Cardiac muscle cell (in vitro differentiated cells and primary cell): ENCODE results near the gene GABRR2. TPM values are rescaled to one million over a fixed set of nuclear protein-coding genes. Genes with fewer than 3 reads are reported as not detected.

Experiments
- DNase-seq, 2 donors: peaks; one replicate each; pipeline versions ENCODE4 v3.0.0 to v3.0.0-alpha.2; 2010 to 2017; ENCODE audit warnings: low read depth in 1 of 2, low spot score in 1 of 2
- H3K27ac ChIP-seq: fragments of 200-600 bp; sonication (generic); 2 replicates; pipeline ENCODE4 v1.5.1; 2016
- H3K27me3 ChIP-seq: fragments of 200-600 bp; sonication (generic); 2 replicates; pipeline ENCODE4 v1.6.0; 2016; ENCODE audit warnings: control low read depth
- H3K36me3 ChIP-seq: fragments of 200-600 bp; sonication (generic); 2 replicates; pipeline ENCODE4 v1.5.1; 2016; ENCODE audit warnings: control low read depth
- H3K4me1 ChIP-seq: fragments of 200-600 bp; sonication (generic); 2 replicates; pipeline ENCODE4 v1.8.1; 2017; ENCODE audit warnings: low read depth, mild to moderate bottlenecking, mixed run types
- H3K4me3 ChIP-seq: fragments of 200-600 bp; sonication (generic); 2 replicates; pipeline ENCODE4 v1.5.1; 2016; ENCODE audit warnings: mild to moderate bottlenecking
- H3K9me3 ChIP-seq: fragments of 200-600 bp; sonication (generic); 2 replicates; pipeline ENCODE4 v1.5.1; 2017; ENCODE audit warnings: low read depth, mild to moderate bottlenecking, control low read depth
- CTCF ChIP-seq: IDR thresholded peaks from 2 replicates; pipeline ENCODE4 v1.5.1; 2012; ENCODE audit warnings: low read depth, mild to moderate bottlenecking, low read length
- polyA plus RNA-seq: library from polyadenylated mRNA; unstranded; fragments of >200 nt; fragmentation: Nextera tagmentation; extraction: Ambion mirVana; gene quantifications from 2 replicates; pipeline ENCODE4 v1.2.1, GENCODE V29; 2016
- total RNA-seq: library from RNA; depleted of rRNA; stranded (reverse); fragments of >200 nt; gene quantifications from 2 replicates; pipeline ENCODE4 v1.2.3, GENCODE V29; 2016

Gene GABRR2
- total and polyA plus RNA-seq, 2 experiments from 2014 or later, result 0.50 to 0.83 TPM

- no peak overlapping the region for H3K4me3 ChIP-seq
- no peaks in the 10 kb centered on the region for H3K36me3 ChIP-seq
- TF ChIP-seq CTCF, result peak; percentile 57
- H3K9me3 ChIP-seq, result no peaks in the 10 kb centered on the region
- H3K27ac ChIP-seq, result no peak overlapping the region
- no peaks in the 10 kb centered on the region for H3K4me1 ChIP-seq
- peak; percentile 47 to 61 for DNase-seq
- H3K27me3 ChIP-seq, result no peaks in the 10 kb centered on the region
Measured at GRCh38 chr6:89281779-89282246, 33.3 kb downstream of the GABRR2 start.

- TF ChIP-seq CTCF, result no peak
- H3K27ac ChIP-seq, result no peak overlapping the region
- H3K4me1 ChIP-seq, result peaks cover 5% of the 10 kb centered on the region
- H3K9me3 ChIP-seq, result no peaks in the 10 kb centered on the region
- no peak for DNase-seq
- no peaks in the 10 kb centered on the region for H3K36me3 ChIP-seq
- H3K4me3 ChIP-seq, result no peak overlapping the region
- H3K27me3 ChIP-seq, result no peaks in the 10 kb centered on the region
Measured at GRCh38 chr6:89278956-89279355, 36.1 kb downstream of the GABRR2 start.

DNA sequence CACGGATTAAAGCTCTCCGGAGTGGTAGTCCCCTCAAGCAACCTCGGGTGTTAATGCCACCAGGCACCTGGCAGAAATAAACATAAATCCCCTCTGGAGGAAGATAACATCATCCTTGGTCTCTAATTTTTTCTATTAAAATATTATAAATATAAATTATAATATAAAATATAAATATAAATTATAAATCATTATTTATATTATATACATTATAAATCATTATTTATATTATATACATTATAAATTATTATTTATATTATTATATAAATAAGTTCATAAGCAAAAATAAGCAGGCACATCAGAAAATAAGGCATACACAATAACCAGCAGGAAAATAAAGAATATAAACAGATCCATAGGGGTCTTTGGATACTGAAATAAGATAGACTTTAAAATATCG is 39.2 kb downstream of the GABRR2 start:
- DNase-seq, result no peak
- no peaks in the 10 kb centered on the region for H3K27me3 ChIP-seq
- H3K4me3 ChIP-seq, result no peak overlapping the region
- TF ChIP-seq CTCF, result no peak
- H3K4me1 ChIP-seq, result peaks cover 9% of the 10 kb centered on the region
- H3K9me3 ChIP-seq, result no peaks in the 10 kb centered on the region
- H3K27ac ChIP-seq, result no peak overlapping the region
- H3K36me3 ChIP-seq, result no peaks in the 10 kb centered on the region

- TF ChIP-seq CTCF, result no peak
- H3K27me3 ChIP-seq, result no peaks in the 10 kb centered on the region
- peaks cover 9% of the 10 kb centered on the region for H3K4me1 ChIP-seq
- DNase-seq, result no peak
- peak overlapping the region; percentile 80 for H3K27ac ChIP-seq
- no peaks in the 10 kb centered on the region for H3K9me3 ChIP-seq
- H3K36me3 ChIP-seq, result no peaks in the 10 kb centered on the region
- H3K4me3 ChIP-seq, result no peak overlapping the region
Measured at GRCh38 chr6:89273816-89274215, 41.3 kb downstream of the GABRR2 start.

- no peaks in the 10 kb centered on the region for H3K36me3 ChIP-seq
Measured at GRCh38 chr6:89272596-89272995, 42.5 kb downstream of the GABRR2 start.

More at GRCh38 chr6:89272596-89272995, 42.5 kb downstream of the GABRR2 start:
- H3K27me3 ChIP-seq, result no peaks in the 10 kb centered on the region
- H3K4me3 ChIP-seq, result no peak overlapping the region
- H3K27ac ChIP-seq, result no peak overlapping the region
- TF ChIP-seq CTCF, result no peak
- DNase-seq, result no peak
- peaks cover 9% of the 10 kb centered on the region for H3K4me1 ChIP-seq
- no peaks in the 10 kb centered on the region for H3K9me3 ChIP-seq
